Right hindlimb (tissue), 1 donor: ENCODE measurements around the gene TUB.

ENCODE experiments used
- DNase-seq: peaks from one replicate; pipeline ENCODE4 v3.0.0-alpha.2; 2018

The TUB gene

DNA sequence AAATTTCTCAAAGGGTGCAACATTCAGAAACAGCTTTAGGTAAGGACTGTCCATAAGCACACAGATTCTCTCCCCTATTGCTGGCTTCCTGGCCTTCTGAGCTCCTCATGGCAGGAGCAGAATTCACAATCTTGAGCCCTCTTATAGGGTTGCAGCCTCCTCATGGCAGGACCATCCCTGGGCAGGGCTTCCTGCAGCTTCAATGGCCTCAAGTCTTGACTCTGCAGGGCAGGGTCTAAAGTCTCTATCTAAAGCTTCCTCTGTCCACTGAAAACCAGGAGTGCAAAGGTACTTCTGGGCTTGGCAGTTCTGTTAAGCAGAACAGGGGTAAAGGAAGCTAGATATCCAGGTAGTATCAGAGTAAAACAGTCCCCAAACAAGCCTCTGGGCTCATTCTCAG is 28.7 kb downstream of the TUB start:
- no peak for DNase-seq

DNA sequence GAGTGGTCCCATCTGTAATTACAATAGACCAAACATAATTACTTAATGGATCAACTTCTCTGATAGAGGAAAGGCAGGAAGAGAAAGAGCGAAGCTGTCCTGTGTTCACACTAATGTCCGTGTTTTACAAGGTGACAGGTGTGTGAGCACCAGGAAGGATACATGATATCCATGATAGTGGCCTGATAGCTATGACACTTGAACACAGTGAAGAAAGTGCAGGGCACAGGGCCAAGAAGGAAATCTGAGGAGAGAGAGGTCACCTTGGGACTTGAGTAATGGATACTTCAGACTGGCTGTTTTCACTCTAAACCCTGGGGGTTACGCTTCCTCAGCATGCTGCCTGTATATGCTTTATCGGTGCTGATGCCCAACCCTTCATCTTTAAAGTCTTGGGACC is 29.4 kb downstream of the TUB start:
- DNase-seq: no peak

DNA sequence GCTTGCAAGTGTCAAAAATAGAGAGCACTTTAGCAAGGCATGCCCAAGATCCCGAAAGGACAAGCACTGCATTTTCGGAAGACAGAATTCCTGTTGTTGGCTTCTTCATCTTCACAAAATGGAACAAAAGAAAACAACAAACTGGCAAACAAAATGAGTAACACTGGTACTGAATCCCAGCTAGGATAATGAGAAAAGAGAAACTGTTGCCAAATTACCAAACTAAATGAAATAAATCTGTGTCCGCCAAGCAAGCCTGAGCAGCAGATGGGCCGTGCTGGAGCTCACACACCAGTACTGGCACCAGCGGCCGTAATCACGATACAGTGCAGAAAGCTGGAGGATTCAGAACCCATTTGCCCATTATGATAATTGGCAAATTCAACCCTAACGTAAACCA is 30.6 kb downstream of the TUB start:
- no peak for DNase-seq

DNA sequence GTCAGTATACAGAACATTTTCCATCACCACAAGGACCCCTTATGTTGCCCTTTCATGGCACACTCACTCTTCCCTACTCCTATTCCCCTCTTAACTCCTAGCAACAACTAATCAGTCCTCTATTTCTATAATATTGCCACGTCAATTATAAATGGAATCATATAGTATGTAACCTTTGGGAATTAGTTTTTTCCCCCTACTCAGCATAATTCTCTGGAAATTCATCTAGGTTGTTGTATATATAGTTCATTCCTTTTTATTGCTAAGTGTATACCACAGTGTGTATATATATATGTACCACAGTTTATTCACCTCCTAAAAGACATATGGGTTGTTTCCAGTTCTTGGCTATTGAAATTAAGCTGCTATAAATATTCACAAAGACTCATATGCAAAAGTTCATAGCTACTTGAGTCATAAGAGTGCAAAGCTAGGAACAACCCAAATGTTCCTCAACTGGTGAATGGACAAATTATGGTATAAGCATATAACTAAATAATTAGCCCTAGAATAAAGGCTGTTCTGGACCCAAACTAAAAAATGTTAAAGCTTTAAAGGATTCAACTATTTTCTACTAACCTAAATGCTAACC is 41.3 kb downstream of the TUB start:
- no peak for DNase-seq

DNA sequence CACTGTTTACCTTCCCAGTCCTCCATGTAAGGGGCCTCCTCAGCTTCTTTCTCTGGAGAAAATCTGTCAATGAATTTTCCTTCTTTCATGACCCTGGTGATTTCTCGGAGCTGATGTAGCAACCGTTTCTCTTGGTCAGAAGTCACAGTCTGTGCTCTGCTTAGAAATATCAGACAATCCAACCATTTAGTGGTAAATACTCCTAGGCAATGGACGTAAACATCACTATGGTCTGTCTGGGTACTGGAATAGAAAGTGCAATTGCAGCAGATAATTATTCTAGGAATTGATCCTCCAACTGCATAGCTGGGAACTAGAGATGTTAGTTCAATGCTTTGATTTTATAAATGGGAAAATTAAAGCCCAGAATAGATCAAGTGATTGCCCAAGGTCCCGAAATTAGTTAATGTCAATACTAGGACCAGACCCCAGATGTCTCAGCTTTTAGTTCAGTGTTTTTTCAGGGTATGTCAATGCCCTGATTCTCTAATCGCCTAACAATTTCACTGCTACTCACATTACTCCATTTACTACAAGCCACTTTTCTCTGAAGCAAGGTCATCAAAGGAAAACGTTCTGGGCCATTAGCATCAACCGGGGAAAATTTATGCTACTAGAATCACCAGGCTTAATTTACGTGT is 45.8 kb downstream of the TUB start:
- no peak for DNase-seq

DNA sequence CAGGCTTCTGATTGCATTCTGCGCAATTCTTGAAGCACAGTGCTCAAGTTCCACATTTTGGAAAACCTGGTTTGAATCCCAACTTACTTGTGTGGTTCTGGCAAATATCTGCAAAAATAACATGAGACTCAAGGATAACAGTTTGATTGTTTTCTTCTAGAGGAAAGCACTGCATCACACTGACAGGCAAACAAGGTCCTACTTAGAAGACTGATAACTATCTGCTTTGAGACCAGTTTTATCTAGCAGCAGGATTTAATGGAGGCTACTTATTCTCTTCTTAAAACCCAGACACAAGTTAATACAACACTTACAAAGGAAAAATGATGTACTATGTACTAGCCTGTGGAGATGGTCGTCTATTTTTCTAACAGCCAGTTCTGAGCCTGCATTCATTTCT is 46.4 kb downstream of the TUB start:
- no peak for DNase-seq

DNA sequence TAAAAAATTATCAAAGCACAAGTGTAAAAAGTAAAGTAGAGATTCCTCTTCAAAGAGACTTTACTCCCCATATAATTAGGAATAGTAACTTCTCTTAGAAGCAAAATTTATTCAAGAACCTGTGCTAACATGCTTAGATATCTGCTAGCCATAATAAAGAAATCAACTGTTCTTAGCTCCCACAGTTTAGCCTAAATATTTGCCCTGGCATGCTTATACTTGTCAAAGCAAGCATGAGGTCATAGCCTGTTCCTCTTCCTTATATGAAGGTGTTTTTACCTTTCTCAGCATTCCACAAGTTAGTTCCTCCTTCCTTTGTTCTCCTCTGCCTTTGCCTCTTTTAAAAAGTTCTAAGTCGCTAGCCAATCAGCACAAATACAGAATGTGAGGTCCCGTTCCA is 57.5 kb downstream of the TUB start:
- DNase-seq: no peak

DNA sequence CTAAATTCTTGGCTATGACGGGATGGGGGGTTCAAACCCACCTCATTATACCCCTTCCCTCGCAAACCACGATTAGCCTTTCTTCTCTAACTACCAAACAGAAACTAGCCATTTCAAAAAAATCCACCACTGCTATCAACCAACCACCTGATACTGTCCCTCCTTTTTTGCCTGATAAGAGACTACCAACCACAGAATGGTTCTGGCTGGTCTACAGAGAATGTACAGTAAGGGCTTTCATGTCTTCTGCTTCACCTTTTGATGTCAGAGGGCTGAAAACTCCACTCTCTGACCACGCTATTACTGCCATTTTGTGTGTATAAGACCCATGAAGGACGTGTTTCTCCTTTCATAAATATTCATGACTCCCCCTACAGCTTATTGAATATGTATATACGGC is 68.7 kb downstream of the TUB start:
- no peak for DNase-seq
